Tibial artery (tissue), 4 donors: Measurements from ENCODE around the gene CRTC1.

Experiments used
- DNase-seq, 2 donors: peaks; one replicate each; pipeline ENCODE4 v3.0.0-alpha.2; 2019
- H3K27ac ChIP-seq, 2 donors: fragments of 200-600 bp; sonication (generic) in 1 of 2; 1 replicate in 1 of 2; 2 replicates in 1 of 2; pipeline ENCODE4 v1.5.1; 2018 to 2019; ENCODE audit warnings: mild to moderate bottlenecking in 1 of 2
- H3K27me3 ChIP-seq, 2 donors: fragments of 200-600 bp; sonication (generic) in 1 of 2; one replicate each; pipeline versions ENCODE4 v1.5.1 to v1.6.0; 2016 to 2019
- H3K36me3 ChIP-seq, 3 donors: fragments of 200-600 bp; sonication (generic) in 2 of 3; one replicate each; pipeline ENCODE4 v1.5.1; 2016 to 2019; ENCODE audit warnings: mild to moderate bottlenecking in 2 of 3
- H3K4me1 ChIP-seq, 4 donors: fragments of 200-600 bp; sonication (generic) in 2 of 4; 1 replicate in 3 of 4; 2 replicates in 1 of 4; pipeline ENCODE4 v1.5.1; 2016 to 2019
- H3K4me3 ChIP-seq, 2 donors: fragments of 200-600 bp; sonication (generic) in 1 of 2; 1 replicate in 1 of 2; 2 replicates in 1 of 2; pipeline ENCODE4 v1.5.1; 2018 to 2019; ENCODE audit warnings: mild to moderate bottlenecking in 2 of 2
- H3K9me3 ChIP-seq, 3 donors: fragments of 200-600 bp; sonication (generic) in 1 of 3; one replicate each; pipeline ENCODE4 v1.5.1; 2016 to 2019
- intact Hi-C: fragments of 100-400 bp; cut with DNase I; formaldehyde crosslinking; loops from one replicate; pipeline ENCODE4 v1.15.0; 2023; ENCODE audit warnings: low total_unique reads
- TF ChIP-seq, protein P1 (sequence below), 2 experiments: fragments of 200-600 bp in 1 of 2; fragments of 450-650 bp in 1 of 2; IDR thresholded peaks; one replicate each; pipeline ENCODE4 v1.5.1; 2017 to 2019; ENCODE audit warnings: antibody characterized with exemption in 2 of 2, mild to moderate bottlenecking in 1 of 2, moderate library complexity in 1 of 2

Gene CRTC1

DNA sequence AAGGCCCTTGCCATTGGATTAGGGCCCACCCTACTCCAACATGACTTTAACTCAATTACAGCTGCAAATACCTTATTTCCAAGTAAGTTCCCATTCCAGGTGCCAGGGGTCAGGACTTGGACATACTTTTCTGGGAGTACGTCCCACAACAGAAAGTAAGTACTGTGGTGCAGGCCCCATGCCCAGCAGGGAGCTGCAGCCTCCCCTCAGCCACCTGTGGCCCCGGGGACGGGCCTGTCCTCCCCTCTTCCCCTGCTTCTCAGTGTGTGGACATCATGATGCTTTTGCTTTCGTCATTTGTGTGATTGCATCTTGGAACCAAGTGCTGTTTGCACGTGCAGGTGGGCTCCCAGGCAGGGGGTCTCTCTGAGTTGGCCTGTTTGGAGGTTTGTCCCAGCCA lies 31.9 kb downstream of the CRTC1 start:
- Histone ChIP-seq H3K4me3 (no peak overlapping the region), H3K9me3 (no peaks in the 10 kb centered on the region), H3K4me1 (peaks cover 0 to 22% (median 11%) of the 10 kb centered on the region in 4 donors), H3K36me3 (peaks cover 0 to 5% (median 0%) of the 10 kb centered on the region in 3 donors), H3K27me3 (no peaks in the 10 kb centered on the region), H3K27ac (no peak overlapping the region)
- DNase-seq: no peak
- TF ChIP-seq, protein P1, sequence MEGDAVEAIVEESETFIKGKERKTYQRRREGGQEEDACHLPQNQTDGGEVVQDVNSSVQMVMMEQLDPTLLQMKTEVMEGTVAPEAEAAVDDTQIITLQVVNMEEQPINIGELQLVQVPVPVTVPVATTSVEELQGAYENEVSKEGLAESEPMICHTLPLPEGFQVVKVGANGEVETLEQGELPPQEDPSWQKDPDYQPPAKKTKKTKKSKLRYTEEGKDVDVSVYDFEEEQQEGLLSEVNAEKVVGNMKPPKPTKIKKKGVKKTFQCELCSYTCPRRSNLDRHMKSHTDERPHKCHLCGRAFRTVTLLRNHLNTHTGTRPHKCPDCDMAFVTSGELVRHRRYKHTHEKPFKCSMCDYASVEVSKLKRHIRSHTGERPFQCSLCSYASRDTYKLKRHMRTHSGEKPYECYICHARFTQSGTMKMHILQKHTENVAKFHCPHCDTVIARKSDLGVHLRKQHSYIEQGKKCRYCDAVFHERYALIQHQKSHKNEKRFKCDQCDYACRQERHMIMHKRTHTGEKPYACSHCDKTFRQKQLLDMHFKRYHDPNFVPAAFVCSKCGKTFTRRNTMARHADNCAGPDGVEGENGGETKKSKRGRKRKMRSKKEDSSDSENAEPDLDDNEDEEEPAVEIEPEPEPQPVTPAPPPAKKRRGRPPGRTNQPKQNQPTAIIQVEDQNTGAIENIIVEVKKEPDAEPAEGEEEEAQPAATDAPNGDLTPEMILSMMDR (IDR thresholded peaks at IDR 0.05): no peak
- intact Hi-C loops: no loop called here

DNA sequence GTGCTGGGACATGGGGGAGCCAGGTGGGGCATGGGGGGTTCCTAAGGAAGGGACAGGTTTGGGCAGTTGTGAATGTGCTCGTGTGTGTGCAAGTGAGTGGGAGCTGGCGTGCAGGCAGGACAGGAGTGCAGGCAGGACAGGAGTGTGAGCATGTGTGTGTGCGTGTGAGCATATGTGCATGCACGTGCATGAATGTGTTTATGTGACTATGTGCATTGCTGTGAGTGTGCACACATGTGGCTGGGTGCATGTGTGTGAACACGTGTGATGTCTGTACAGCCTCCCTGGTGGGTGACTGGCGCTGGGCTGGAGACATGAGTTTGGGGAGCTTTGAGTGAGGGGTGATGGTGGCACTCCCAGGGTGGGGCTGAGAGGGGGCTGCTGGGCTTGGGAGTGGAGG lies 33.4 kb downstream of the CRTC1 start:
- Histone ChIP-seq H3K9me3 (no peaks in the 10 kb centered on the region), H3K36me3 (peaks cover 0 to 6% (median 0%) of the 10 kb centered on the region in 3 donors), H3K27me3 (no peaks in the 10 kb centered on the region), H3K4me3 (no peak overlapping the region), H3K4me1 (peaks cover 0 to 8% (median 3%) of the 10 kb centered on the region in 4 donors), H3K27ac (no peak overlapping the region)
- DNase-seq: no peak
- TF ChIP-seq, protein P1 (IDR thresholded peaks at IDR 0.05): no peak
- intact Hi-C loops: no loop called here

GRCh38 chr19:18717601-18718000 lies 34.1 kb downstream of the CRTC1 start:
- H3K4me1 ChIP-seq: peaks cover 0 to 7% (median 3%) of the 10 kb centered on the region in 4 donors
- no peak for DNase-seq
- TF ChIP-seq, protein P1 (IDR thresholded peaks at IDR 0.05): no peak
- H3K4me3 ChIP-seq: no peak overlapping the region
- peaks cover 0 to 13% (median 0%) of the 10 kb centered on the region in 3 donors for H3K36me3 ChIP-seq
- intact Hi-C loops: no loop called here
- no peak overlapping the region for H3K27ac ChIP-seq
- H3K27me3 ChIP-seq: no peaks in the 10 kb centered on the region
- no peaks in the 10 kb centered on the region for H3K9me3 ChIP-seq

DNA sequence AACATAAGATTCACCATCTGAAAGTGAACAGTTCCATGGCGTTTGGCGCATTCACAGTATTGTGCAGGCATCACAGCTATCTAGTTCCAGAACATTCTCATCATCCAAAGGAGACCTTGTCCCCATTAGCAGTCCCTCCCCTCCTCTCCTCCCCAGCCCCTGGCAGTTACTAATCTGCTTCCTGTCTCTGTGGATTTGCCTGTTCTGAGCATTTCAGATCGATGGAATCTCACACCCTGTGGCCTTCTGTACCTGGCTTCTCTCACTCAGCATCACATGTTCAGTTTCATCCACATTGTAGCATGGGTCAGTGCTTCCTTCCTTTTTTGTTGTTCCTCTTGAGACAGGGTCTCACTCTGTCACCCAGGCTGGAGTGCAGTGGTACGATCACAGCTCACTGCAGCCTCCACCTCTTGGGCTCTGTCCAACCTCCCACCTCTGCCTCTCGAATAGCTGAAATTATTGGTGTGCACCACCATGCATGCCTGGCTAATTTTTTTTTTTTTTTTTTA lies 34.6 kb downstream of the CRTC1 start:
- peaks cover 0 to 7% (median 3%) of the 10 kb centered on the region in 4 donors for H3K4me1 ChIP-seq
- peaks cover 0 to 14% (median under 1%) of the 10 kb centered on the region in 3 donors for H3K36me3 ChIP-seq
- no peaks in the 10 kb centered on the region for H3K27me3 ChIP-seq
- intact Hi-C loops: no loop called here
- no peaks in the 10 kb centered on the region for H3K9me3 ChIP-seq
- TF ChIP-seq, protein P1 (IDR thresholded peaks at IDR 0.05): no peak
- DNase-seq: no peak
- no peak overlapping the region for H3K27ac ChIP-seq
- no peak overlapping the region for H3K4me3 ChIP-seq

DNA sequence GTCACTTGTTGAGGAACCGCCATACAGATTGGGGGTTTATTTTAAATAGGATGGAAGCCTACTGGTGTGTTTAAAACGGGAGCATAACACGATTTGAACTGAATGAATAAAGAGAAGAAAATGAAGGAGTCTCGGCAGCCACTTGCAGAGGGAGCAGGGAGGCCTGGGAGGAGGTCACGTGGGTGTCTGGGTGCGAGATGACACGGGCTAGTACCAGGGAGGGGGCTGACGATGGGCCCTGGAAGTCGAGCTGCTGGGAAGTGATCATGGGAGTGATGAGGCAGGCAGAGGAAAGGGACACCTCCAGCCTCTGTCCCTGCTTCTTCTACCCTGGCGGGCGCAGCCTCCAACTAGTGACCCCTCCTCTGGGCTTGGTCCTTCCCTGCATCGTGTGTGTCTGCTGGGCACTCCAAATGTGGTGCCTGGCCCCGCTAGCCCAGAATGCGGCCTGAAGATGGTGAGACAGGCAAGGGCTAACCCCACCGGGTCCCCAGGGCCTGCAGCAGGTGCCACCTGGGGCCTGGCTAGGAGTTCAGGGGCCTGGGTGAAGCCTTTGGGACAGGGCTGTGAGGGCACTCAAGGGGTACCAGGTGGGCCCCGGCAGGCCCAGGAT lies 35.5 kb downstream of the CRTC1 start:
- no peak overlapping the region for H3K4me3 ChIP-seq
- H3K9me3 ChIP-seq: no peaks in the 10 kb centered on the region
- TF ChIP-seq, protein P1 (IDR thresholded peaks at IDR 0.05): no peak

More for the DNA sequence above, 35.5 kb downstream of the CRTC1 start:
- no peak overlapping the region for H3K27ac ChIP-seq
- no peaks in the 10 kb centered on the region for H3K27me3 ChIP-seq
- DNase-seq: no peak
- intact Hi-C loops: no loop called here
- H3K36me3 ChIP-seq: peaks cover 0 to 14% (median 7%) of the 10 kb centered on the region in 3 donors
- peaks cover 0 to 7% (median 3%) of the 10 kb centered on the region in 4 donors for H3K4me1 ChIP-seq
